NCI-H82 (cell line): ENCODE results near the gene PPP2R3B.
"Not testable (repeated sequence)": the region's sequence is repeated elsewhere in the genome, so short reads cannot be mapped to it uniquely, and the experiment has no call there.

Experiments used
- DNase-seq: peaks from one replicate; lab custom pipeline; 2025; lab: John Stamatoyannopoulos, UW

PPP2R3B gene

GRCh38 chrX:405149-405548, 18.4 kb upstream of the PPP2R3B start:
- DNase-seq = no peak

GRCh38 chrX:404656-405055, 17.9 kb upstream of the PPP2R3B start:
- no peak for DNase-seq

- DNase-seq = no peak
Measured at GRCh38 chrX:402857-403256, 16.1 kb upstream of the PPP2R3B start.

GRCh38 chrX:400258-400657, 13.6 kb upstream of the PPP2R3B start:
- DNase-seq = no peak

GRCh38 chrX:397575-397974, 10.9 kb upstream of the PPP2R3B start:
- DNase-seq = no peak

- DNase-seq = no peak
Measured at GRCh38 chrX:394830-395229, 8.1 kb upstream of the PPP2R3B start.

- no peak for DNase-seq
Measured at GRCh38 chrX:392575-392846, 5.8 kb upstream of the PPP2R3B start.

GRCh38 chrX:391717-392574, 5.2 kb upstream of the PPP2R3B start:
- no peak for DNase-seq

GRCh38 chrX:390459-390858, 3.8 kb upstream of the PPP2R3B start:
- DNase-seq = no peak

- DNase-seq = no peak
Measured at GRCh38 chrX:389021-389441, 2.3 kb upstream of the PPP2R3B start.

- no peak for DNase-seq
Measured at GRCh38 chrX:387729-388128, 1.0 kb upstream of the PPP2R3B start.

GRCh38 chrX:386239-386767, 404 bp downstream of the PPP2R3B start:
- DNase-seq = no peak

- not testable (repeated sequence) for DNase-seq
Measured at GRCh38 chrX:385736-386135, 971 bp downstream of the PPP2R3B start.

GRCh38 chrX:384861-385260, 1.8 kb downstream of the PPP2R3B start:
- no peak for DNase-seq

- no peak for DNase-seq
Measured at GRCh38 chrX:378443-378842, 8.3 kb downstream of the PPP2R3B start.

- not testable (repeated sequence) for DNase-seq
Measured at GRCh38 chrX:376206-376605, 10.5 kb downstream of the PPP2R3B start.

GRCh38 chrX:375181-376036, 11.3 kb downstream of the PPP2R3B start:
- no peak for DNase-seq

GRCh38 chrX:374596-374995, 12.1 kb downstream of the PPP2R3B start:
- no peak for DNase-seq

- DNase-seq = no peak
Measured at GRCh38 chrX:373641-374471, 12.9 kb downstream of the PPP2R3B start.

- DNase-seq = no peak
Measured at GRCh38 chrX:372856-373640, 13.7 kb downstream of the PPP2R3B start.

- no peak for DNase-seq
Measured at GRCh38 chrX:371907-372306, 14.8 kb downstream of the PPP2R3B start.
